NB4 (cell line): ENCODE results near the gene UTP25.

Experiments used
- DNase-seq: peaks from one replicate; pipeline ENCODE4 v3.0.0; 2010; ENCODE audit warnings: low read depth
- H3K4me3 ChIP-seq: one replicate; pipeline ENCODE4 v1.5.1; 2011; ENCODE audit warnings: mild to moderate bottlenecking, low read depth, low read length, moderate library complexity
- MYC ChIP-seq: IDR thresholded peaks from 2 replicates; pipeline ENCODE4 v1.6.1; 2011; ENCODE audit warnings: low read depth, low read length
- POLR2A ChIP-seq: IDR thresholded peaks from 2 replicates; pipeline ENCODE4 v1.6.1; 2011; ENCODE audit warnings: mild to moderate bottlenecking; ENCODE audit not compliant: insufficient read length; ENCODE audit errors: extremely low read depth
- TF ChIP-seq, protein P1 (sequence below): IDR thresholded peaks from 2 replicates; pipeline ENCODE4 v1.6.1; 2011; ENCODE audit warnings: low read depth, low read length
- TF ChIP-seq, protein P2 (sequence below): IDR thresholded peaks from one replicate; pipeline ENCODE4 v1.5.1; 2012; ENCODE audit warnings: low read depth, low read length

Gene UTP25

DNA sequence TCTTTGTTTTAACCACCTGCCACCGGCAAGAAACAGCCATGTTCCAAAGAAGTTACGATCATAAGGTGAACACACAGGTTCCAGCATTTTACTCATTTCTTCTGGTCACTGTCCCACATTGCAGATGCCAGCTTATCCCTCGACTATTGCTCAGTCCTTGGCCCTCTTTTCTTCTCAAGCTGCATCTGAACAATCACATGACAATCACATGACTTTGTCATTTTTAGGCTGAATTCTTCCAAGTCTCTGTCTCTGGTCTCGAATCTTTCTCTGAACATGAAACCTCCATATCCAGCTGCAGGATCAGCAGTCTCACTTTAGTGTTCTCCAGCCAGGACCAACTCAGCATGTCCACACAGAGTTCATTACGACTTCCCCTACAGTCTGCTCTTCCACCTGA is 53.8 kb downstream of the UTP25 start:
- DNase-seq, result no peak

DNA sequence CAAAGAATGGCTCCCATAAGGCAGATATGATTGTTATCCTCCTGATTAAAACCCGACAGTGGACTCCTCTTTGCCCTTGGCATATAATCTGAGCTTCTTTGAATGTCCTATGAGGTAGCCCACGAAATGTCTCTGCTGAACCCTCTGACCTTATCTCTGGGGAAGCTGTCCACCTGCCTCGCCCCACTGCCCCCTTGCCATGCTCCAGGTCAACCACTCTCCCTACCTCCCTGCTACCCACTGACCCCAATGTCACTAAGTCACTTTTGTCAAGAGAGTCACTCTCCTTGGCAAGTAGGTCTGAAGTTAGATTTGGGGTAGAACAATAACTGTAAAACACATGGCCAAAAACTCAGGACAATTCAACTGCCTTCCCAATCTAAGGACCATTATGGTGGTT is 54.5 kb downstream of the UTP25 start:
- no peak for DNase-seq
- TF ChIP-seq MYC, result no peak
- TF ChIP-seq POLR2A, result no peak
- TF ChIP-seq, protein P1, sequence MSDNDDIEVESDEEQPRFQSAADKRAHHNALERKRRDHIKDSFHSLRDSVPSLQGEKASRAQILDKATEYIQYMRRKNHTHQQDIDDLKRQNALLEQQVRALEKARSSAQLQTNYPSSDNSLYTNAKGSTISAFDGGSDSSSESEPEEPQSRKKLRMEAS, result no peak
- TF ChIP-seq, protein P2, sequence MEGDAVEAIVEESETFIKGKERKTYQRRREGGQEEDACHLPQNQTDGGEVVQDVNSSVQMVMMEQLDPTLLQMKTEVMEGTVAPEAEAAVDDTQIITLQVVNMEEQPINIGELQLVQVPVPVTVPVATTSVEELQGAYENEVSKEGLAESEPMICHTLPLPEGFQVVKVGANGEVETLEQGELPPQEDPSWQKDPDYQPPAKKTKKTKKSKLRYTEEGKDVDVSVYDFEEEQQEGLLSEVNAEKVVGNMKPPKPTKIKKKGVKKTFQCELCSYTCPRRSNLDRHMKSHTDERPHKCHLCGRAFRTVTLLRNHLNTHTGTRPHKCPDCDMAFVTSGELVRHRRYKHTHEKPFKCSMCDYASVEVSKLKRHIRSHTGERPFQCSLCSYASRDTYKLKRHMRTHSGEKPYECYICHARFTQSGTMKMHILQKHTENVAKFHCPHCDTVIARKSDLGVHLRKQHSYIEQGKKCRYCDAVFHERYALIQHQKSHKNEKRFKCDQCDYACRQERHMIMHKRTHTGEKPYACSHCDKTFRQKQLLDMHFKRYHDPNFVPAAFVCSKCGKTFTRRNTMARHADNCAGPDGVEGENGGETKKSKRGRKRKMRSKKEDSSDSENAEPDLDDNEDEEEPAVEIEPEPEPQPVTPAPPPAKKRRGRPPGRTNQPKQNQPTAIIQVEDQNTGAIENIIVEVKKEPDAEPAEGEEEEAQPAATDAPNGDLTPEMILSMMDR, result no peak

More for the DNA sequence above, 53.8 kb downstream of the UTP25 start:
- TF ChIP-seq, protein P1, result no peak
- TF ChIP-seq, protein P2, result no peak
- TF ChIP-seq POLR2A (no peak), MYC (no peak)
- no peak overlapping the region for H3K4me3 ChIP-seq

DNA sequence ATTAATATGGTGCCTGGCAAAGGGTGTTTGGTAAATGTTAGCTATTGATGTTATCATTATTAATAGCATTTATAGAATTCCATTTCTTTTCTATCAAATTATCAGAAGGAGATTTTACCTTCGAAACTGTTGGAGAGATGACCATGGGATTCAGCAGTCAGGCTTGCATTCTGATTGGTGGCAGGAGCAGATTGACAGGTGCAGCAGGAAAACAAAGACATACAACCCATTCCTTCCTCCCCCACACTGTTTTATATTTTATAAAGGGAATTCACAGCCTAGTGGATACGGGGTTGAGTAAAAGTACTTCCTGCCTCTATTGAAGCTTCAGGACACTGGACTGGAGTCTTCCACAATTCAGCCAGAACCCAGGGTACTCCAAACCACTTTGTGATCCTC is 55.2 kb downstream of the UTP25 start:
- no peak overlapping the region for H3K4me3 ChIP-seq
- no peak for DNase-seq
- TF ChIP-seq, protein P1, result no peak
- TF ChIP-seq MYC (no peak), POLR2A (no peak)
- TF ChIP-seq, protein P2, result no peak

More for the DNA sequence above, 54.5 kb downstream of the UTP25 start:
- no peak overlapping the region for H3K4me3 ChIP-seq

DNA sequence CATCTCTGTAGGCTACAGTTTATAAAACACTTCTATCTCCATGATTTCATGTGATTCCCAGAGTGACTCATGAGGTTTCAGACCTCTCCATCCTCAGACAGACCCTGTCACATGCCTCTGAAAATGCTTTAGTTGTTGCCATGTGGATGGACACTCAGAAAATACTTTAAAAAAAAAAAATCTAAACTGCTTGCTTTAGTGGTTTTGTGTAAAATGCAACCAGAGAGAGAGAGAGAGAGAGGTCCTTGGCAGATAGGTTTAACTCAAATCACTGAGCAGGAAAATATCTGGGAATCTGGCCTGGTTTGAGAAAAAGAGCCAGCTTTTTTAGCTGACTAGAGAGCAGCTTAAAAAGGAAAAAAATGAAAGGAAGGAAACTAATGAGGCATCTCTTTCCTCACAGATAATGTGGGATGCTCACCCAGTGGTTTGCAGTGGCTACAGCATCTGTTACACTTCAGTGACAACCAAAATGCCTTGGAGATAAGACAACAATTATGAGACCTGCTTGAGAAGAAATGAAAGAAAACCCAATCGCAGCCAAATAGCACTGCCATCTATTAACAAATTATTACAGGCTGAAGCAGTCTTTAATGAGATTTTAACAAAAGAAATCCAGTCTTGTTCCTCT is 55.7 kb downstream of the UTP25 start:
- DNase-seq, result no peak
- H3K4me3 ChIP-seq, result no peak overlapping the region
- TF ChIP-seq, protein P1, result no peak

DNA sequence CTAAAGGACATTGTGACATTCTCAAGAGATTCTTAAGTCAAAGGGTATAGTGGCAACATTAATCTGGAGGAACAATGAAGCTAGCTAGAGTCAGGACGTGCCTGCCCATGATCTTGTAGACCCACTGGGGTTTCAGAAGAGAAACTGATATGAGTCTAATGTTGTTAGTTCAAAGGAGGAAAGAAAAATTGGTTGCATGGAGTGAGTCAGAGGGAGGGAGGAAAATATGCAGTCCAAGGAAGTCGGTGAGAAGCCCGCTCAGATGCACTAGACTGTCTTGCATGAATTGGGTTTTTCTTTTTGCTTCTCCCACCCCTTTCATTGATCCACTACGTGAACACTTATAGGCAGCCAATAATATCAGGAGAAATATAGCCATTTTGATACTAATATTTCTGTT is 56.5 kb downstream of the UTP25 start:
- no peak for TF ChIP-seq POLR2A
- no peak for TF ChIP-seq MYC
- TF ChIP-seq, protein P1, result no peak
- TF ChIP-seq, protein P2, result no peak
- H3K4me3 ChIP-seq, result no peak overlapping the region
- no peak for DNase-seq

DNA sequence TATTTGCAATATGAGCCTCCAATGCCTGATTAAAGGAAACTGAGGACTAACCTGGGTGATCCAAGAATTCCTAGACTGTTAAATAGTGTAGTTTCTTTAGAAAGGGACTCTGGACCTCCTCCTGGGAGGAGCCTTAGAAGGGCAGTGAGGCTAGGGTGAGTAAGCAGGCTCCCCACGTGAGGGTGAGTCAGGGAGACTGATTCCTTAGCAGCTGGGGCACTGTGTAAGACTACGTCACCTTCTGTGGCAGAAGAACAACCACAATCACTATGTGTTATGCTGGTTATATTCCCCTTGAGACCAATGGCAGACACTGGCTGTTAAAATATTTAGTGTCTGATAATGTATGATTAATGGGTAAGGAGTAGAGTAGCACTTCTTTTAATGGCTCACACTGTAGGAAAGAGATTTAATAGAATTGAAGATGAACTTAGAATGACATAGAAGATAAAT is 56.9 kb downstream of the UTP25 start:
- H3K4me3 ChIP-seq, result no peak overlapping the region
- TF ChIP-seq POLR2A, result no peak
- TF ChIP-seq, protein P1, result peak; percentile 41; the same call in 1 of the 2 replicates
- TF ChIP-seq, protein P2, result no peak
- DNase-seq, result peak; percentile 70
